Activated CD4-positive, alpha-beta memory T cell treated with anti-CD3 and anti-CD28 coated beads for 36 hours (primary cell): ENCODE data around the gene PRSS37. TPM values are rescaled to one million over a fixed set of nuclear protein-coding genes. Genes with fewer than 3 reads are reported as not detected.

Source experiments
- CTCF ChIA-PET: fragments of 350-600 bp; sonication (Branson Sonifier 250); formaldehyde crosslinking; loops from one replicate; lab custom pipeline; 2021; ENCODE audit warnings: antibody characterized with exemption, inconsistent platforms; lab: Charles Lee
- POLR2A ChIA-PET: fragments of 350-600 bp; sonication (Branson Sonifier 250); formaldehyde crosslinking; loops from one replicate; lab custom pipeline; 2021; ENCODE audit warnings: antibody characterized with exemption; lab: Charles Lee
- DNase-seq: peaks from one replicate; pipeline ENCODE4 v3.0.0-alpha.2; 2020
- H3K27ac Mint-ChIP-seq: one replicate; pipeline ENCODE4 v1.8.0; 2021; ENCODE audit warnings: mixed read lengths
- H3K27me3 Mint-ChIP-seq: one replicate; pipeline ENCODE4 v1.8.0; 2021; ENCODE audit warnings: mixed read lengths
- H3K36me3 Mint-ChIP-seq: one replicate; pipeline ENCODE4 v1.8.0; 2021; ENCODE audit warnings: mixed read lengths
- H3K4me1 Mint-ChIP-seq: one replicate; pipeline ENCODE4 v1.8.0; 2021; ENCODE audit warnings: low read depth, mixed read lengths
- H3K4me3 Mint-ChIP-seq: one replicate; pipeline ENCODE4 v1.8.0; 2021; ENCODE audit warnings: mild to moderate bottlenecking, mixed read lengths
- H3K9me3 Mint-ChIP-seq: one replicate; pipeline ENCODE4 v1.8.0; 2021; ENCODE audit warnings: mixed read lengths
- intact Hi-C: fragments of 100-400 bp; cut with micrococcal nuclease; formaldehyde crosslinking; loops from one replicate; pipeline ENCODE4 v1.15.1; 2023
- total RNA-seq, 2 experiments: library from RNA; stranded (reverse); gene quantifications; one replicate each; pipeline ENCODE4 v1.2.3, GENCODE V29; 2021

The PRSS37 gene
- total RNA-seq = not detected

GRCh38 chr7:141841385-141841784 is at the start of gene PRSS37:
PRSS37 (minus strand) TSS chr7:141841485; CDS start chr7:141841049, 436 bp downstream.
- ChIA-PET CTCF (no interaction called here), POLR2A (no interaction called here)
- intact Hi-C loops = no loop called here
- H3K27ac Mint-ChIP-seq = no peak within 1 kb of the TSS
- no peak for DNase-seq
- H3K36me3 Mint-ChIP-seq = no peaks in the 10 kb centered on the region
- H3K9me3 Mint-ChIP-seq = no peaks in the 10 kb centered on the region
- H3K4me1 Mint-ChIP-seq = no peaks in the 10 kb centered on the region
- H3K27me3 Mint-ChIP-seq = no peaks in the 10 kb centered on the region
- H3K4me3 Mint-ChIP-seq = no peak within 1 kb of the TSS

- DNase-seq = no peak
- ChIA-PET POLR2A (no interaction called here), CTCF (no interaction called here)
- Mint-ChIP-seq H3K36me3 (no peaks in the 10 kb centered on the region), H3K27me3 (peaks cover 7% of the 10 kb centered on the region), H3K27ac (no peak overlapping the region), H3K9me3 (no peaks in the 10 kb centered on the region), H3K4me1 (no peaks in the 10 kb centered on the region), H3K4me3 (no peak overlapping the region)
- intact Hi-C loops = no loop called here
Observed at GRCh38 chr7:141889321-141889720, 48.0 kb upstream of the PRSS37 start.

- POLR2A ChIA-PET = no interaction called here
- Mint-ChIP-seq H3K4me3 (no peak overlapping the region), H3K9me3 (peaks cover 3% of the 10 kb centered on the region), H3K4me1 (no peaks in the 10 kb centered on the region), H3K36me3 (peaks cover 2% of the 10 kb centered on the region), H3K27me3 (peaks cover 6% of the 10 kb centered on the region), H3K27ac (no peak overlapping the region)
- intact Hi-C loops = no loop called here
- DNase-seq = no peak
- CTCF ChIA-PET = no interaction called here
Observed at GRCh38 chr7:141884539-141885225, 43.4 kb upstream of the PRSS37 start.

GRCh38 chr7:141880960-141881359 is 39.7 kb upstream of the PRSS37 start:
- intact Hi-C loops = no loop called here
- H3K9me3 Mint-ChIP-seq = peaks cover 3% of the 10 kb centered on the region
- POLR2A ChIA-PET = no interaction called here

GRCh38 chr7:141877365-141877764 is 36.1 kb upstream of the PRSS37 start:
- intact Hi-C loops = no loop called here
- ChIA-PET CTCF (no interaction called here), POLR2A (no interaction called here)
- DNase-seq = no peak
- Mint-ChIP-seq H3K27ac (no peak overlapping the region), H3K4me1 (no peaks in the 10 kb centered on the region), H3K27me3 (no peaks in the 10 kb centered on the region), H3K36me3 (peaks cover 2% of the 10 kb centered on the region), H3K9me3 (peaks cover 3% of the 10 kb centered on the region), H3K4me3 (no peak overlapping the region)

More at GRCh38 chr7:141880960-141881359, 39.7 kb upstream of the PRSS37 start:
- Mint-ChIP-seq H3K27ac (no peak overlapping the region), H3K4me3 (no peak overlapping the region), H3K4me1 (no peaks in the 10 kb centered on the region), H3K36me3 (peaks cover 2% of the 10 kb centered on the region), H3K27me3 (peaks cover 3% of the 10 kb centered on the region)
- CTCF ChIA-PET = no interaction called here
- DNase-seq = no peak

GRCh38 chr7:141876371-141876770 is 35.1 kb upstream of the PRSS37 start:
- ChIA-PET POLR2A (no interaction called here), CTCF (interaction anchor here (0.5 kb wide), 1 partner anchor 376 kb away, joined by 3 read pairs; no protein-coding TSS in a partner anchor)
- intact Hi-C loops = no loop called here
- Mint-ChIP-seq H3K4me3 (no peak overlapping the region), H3K36me3 (no peaks in the 10 kb centered on the region), H3K9me3 (peaks cover 2% of the 10 kb centered on the region), H3K27ac (no peak overlapping the region), H3K4me1 (no peaks in the 10 kb centered on the region), H3K27me3 (no peaks in the 10 kb centered on the region)
- no peak for DNase-seq

- Mint-ChIP-seq H3K27me3 (no peaks in the 10 kb centered on the region), H3K9me3 (peaks cover 3% of the 10 kb centered on the region), H3K4me3 (no peak overlapping the region), H3K4me1 (no peaks in the 10 kb centered on the region), H3K27ac (no peak overlapping the region), H3K36me3 (no peaks in the 10 kb centered on the region)
- no peak for DNase-seq
- ChIA-PET CTCF (no interaction called here), POLR2A (no interaction called here)
- intact Hi-C loops = no loop called here
Observed at GRCh38 chr7:141875453-141875852, 34.2 kb upstream of the PRSS37 start.

- POLR2A ChIA-PET = no interaction called here
- H3K36me3 Mint-ChIP-seq = no peaks in the 10 kb centered on the region
- H3K27ac Mint-ChIP-seq = no peak overlapping the region
- H3K4me3 Mint-ChIP-seq = no peak overlapping the region
- no peak for DNase-seq
- CTCF ChIA-PET = no interaction called here
- H3K27me3 Mint-ChIP-seq = no peaks in the 10 kb centered on the region
- no peaks in the 10 kb centered on the region for H3K4me1 Mint-ChIP-seq
- H3K9me3 Mint-ChIP-seq = peaks cover 10% of the 10 kb centered on the region
- intact Hi-C loops = no loop called here
Observed at GRCh38 chr7:141874787-141875186, 33.5 kb upstream of the PRSS37 start.

GRCh38 chr7:141872931-141873330 is 31.6 kb upstream of the PRSS37 start:
- Mint-ChIP-seq H3K27ac (no peak overlapping the region), H3K4me1 (no peaks in the 10 kb centered on the region), H3K36me3 (no peaks in the 10 kb centered on the region), H3K9me3 (peaks cover 12% of the 10 kb centered on the region), H3K4me3 (no peak overlapping the region), H3K27me3 (no peaks in the 10 kb centered on the region)
- POLR2A ChIA-PET = no interaction called here
- no peak for DNase-seq
- CTCF ChIA-PET = no interaction called here
- intact Hi-C loops = no loop called here

- intact Hi-C loops = no loop called here
- H3K27ac Mint-ChIP-seq = no peak overlapping the region
- no peaks in the 10 kb centered on the region for H3K4me1 Mint-ChIP-seq
- no peak overlapping the region for H3K4me3 Mint-ChIP-seq
- peaks cover 11% of the 10 kb centered on the region for H3K9me3 Mint-ChIP-seq
- H3K27me3 Mint-ChIP-seq = no peaks in the 10 kb centered on the region
- CTCF ChIA-PET = no interaction called here
- no peaks in the 10 kb centered on the region for H3K36me3 Mint-ChIP-seq
- POLR2A ChIA-PET = no interaction called here
- DNase-seq = no peak
Observed at GRCh38 chr7:141866974-141867373, 25.7 kb upstream of the PRSS37 start.

- no peak overlapping the region for H3K4me3 Mint-ChIP-seq
- intact Hi-C loops = no loop called here
- H3K27ac Mint-ChIP-seq = no peak overlapping the region
- no peaks in the 10 kb centered on the region for H3K27me3 Mint-ChIP-seq
- DNase-seq = no peak
- CTCF ChIA-PET = no interaction called here
- no peaks in the 10 kb centered on the region for H3K36me3 Mint-ChIP-seq
- POLR2A ChIA-PET = no interaction called here
- no peaks in the 10 kb centered on the region for H3K4me1 Mint-ChIP-seq
- H3K9me3 Mint-ChIP-seq = peaks cover 3% of the 10 kb centered on the region
Observed at GRCh38 chr7:141864765-141865447, 23.6 kb upstream of the PRSS37 start.

- H3K9me3 Mint-ChIP-seq = peaks cover 20% of the 10 kb centered on the region
- CTCF ChIA-PET = interaction anchor here (0.6 kb wide), 1 partner anchor 368 kb away, joined by 3 read pairs; no protein-coding TSS in a partner anchor
Observed at GRCh38 chr7:141860207-141860606, 18.9 kb upstream of the PRSS37 start.

GRCh38 chr7:141847996-141848395 is 6.7 kb upstream of the PRSS37 start:
- Mint-ChIP-seq H3K9me3 (peaks cover 29% of the 10 kb centered on the region), H3K4me3 (no peak overlapping the region), H3K36me3 (no peaks in the 10 kb centered on the region), H3K27ac (no peak overlapping the region), H3K27me3 (no peaks in the 10 kb centered on the region), H3K4me1 (no peaks in the 10 kb centered on the region)
- DNase-seq = no peak
- intact Hi-C loops = no loop called here
- ChIA-PET CTCF (no interaction called here), POLR2A (no interaction called here)

More at GRCh38 chr7:141860207-141860606, 18.9 kb upstream of the PRSS37 start:
- POLR2A ChIA-PET = no interaction called here
- Mint-ChIP-seq H3K36me3 (peaks cover 4% of the 10 kb centered on the region), H3K4me1 (no peaks in the 10 kb centered on the region), H3K27ac (no peak overlapping the region), H3K4me3 (no peak overlapping the region), H3K27me3 (no peaks in the 10 kb centered on the region)
- no peak for DNase-seq
- intact Hi-C loops = no loop called here
